ENCODE measurements around the gene PCDH9. TPM values are rescaled to one million over a fixed set of nuclear protein-coding genes. Genes with fewer than 3 reads are reported as not detected.
"Not testable (repeated sequence)": the region's sequence is repeated elsewhere in the genome, so short reads cannot be mapped to it uniquely, and the experiment has no call there.

The PCDH9 gene
- total RNA-seq, 2 donors from 2014 or later, result 0.12 to 0.34 TPM

DNA sequence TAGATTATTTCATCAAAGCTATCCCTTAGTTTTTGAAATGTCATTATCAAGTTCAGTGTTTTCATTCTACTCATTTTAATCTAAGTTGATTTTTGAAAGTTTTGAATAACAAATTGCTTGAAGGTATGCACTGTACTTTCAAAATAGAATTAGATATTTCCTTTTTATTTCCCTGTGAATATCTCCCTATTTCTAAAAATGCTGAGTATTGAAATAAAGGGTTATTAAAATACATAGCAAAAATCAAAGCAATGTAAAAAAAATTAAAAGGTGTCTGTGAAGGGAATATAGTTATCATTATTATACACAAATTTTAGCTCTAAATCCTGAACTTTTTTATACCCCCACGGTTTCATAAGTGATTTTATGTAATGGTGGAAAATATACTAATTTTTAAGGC lies 967.8 kb downstream of the PCDH9 start:
- no peak overlapping the region for H3K27ac Mint-ChIP-seq
- H3K27me3 Mint-ChIP-seq (ENCODE audit: low read depth), result no peaks in the 10 kb centered on the region
- H3K4me1 Mint-ChIP-seq (ENCODE audit: low read depth), result no peaks in the 10 kb centered on the region
- no peak overlapping the region for H3K4me3 Mint-ChIP-seq
- DNase-seq (no peak), ATAC-seq (replicated peaks in 1 of 2) (no peak)
- peaks cover 2 to 7% of the 10 kb centered on the region in 2 donors for H3K9me3 Mint-ChIP-seq
- H3K36me3 Mint-ChIP-seq (ENCODE audit: insufficient read depth in 2 of 2), result no peaks in the 10 kb centered on the region

GRCh38 chr13:66259426-66259825 lies 970.7 kb downstream of the PCDH9 start:
- not testable (repeated sequence) for H3K4me3 Mint-ChIP-seq; H3K27ac Mint-ChIP-seq; ATAC-seq (replicated peaks in 1 of 2); DNase-seq; H3K9me3 Mint-ChIP-seq; H3K27me3 Mint-ChIP-seq (ENCODE audit: low read depth); H3K4me1 Mint-ChIP-seq (ENCODE audit: low read depth); H3K36me3 Mint-ChIP-seq (ENCODE audit: insufficient read depth in 2 of 2)
